D341Med (cell line): ENCODE measurements around the gene GRPR.
A peak's percentile ranks its signal among the peaks of the same experiment; 100 is the strongest.

ENCODE experiments used
- DNase-seq: peaks from one replicate; pipeline ENCODE4 v3.0.0; 2012; ENCODE audit warnings: low spot score

The GRPR gene

GRCh38 chrX:16123222-16123786, at the start of gene GRPR:
GRPR (plus strand) TSS chrX:16123565; CDS start chrX:16123954, 389 bp downstream.
- DNase-seq: peak; percentile 64

GRCh38 chrX:16075087-16075486, 48.3 kb upstream of the GRPR start:
- no peak for DNase-seq

DNA sequence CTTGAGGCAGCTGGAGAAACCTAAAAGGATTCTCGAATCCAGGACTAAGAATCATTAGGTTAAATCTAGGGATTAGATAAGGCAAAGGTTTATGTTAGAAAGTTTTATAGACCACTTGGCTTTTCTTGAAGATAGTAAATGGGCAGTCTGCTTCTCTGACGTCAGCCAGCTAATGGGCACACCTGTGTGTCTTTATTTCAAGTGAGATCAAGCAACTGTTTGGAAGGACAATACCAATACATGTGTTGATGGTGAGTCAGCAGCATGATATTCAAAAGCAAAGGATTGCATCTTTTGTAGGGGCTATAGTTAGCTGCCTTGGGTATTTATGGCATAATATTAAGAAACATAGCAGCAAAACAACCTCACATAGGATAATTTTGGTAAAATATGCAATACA, 46.5 kb upstream of the GRPR start:
- no peak for DNase-seq

DNA sequence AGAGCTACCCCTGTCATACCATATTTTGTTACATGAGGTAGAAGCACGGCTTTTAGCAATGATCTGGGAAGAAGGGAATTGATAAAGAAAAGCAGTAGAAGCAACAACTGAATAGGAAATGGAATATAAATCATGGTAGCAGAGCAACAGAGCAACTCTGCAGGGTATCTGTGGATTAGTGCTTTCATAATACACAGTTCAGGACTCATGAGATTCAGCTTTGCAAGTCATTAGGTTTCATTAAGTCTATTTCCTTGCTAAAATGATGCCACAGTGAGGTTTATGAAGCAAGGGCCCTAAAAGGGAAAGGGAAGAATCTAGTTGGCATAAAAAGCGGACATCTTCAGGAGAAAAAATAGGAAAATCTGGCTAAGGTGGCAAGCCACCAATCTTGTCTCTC, 45.6 kb upstream of the GRPR start:
- no peak for DNase-seq

DNA sequence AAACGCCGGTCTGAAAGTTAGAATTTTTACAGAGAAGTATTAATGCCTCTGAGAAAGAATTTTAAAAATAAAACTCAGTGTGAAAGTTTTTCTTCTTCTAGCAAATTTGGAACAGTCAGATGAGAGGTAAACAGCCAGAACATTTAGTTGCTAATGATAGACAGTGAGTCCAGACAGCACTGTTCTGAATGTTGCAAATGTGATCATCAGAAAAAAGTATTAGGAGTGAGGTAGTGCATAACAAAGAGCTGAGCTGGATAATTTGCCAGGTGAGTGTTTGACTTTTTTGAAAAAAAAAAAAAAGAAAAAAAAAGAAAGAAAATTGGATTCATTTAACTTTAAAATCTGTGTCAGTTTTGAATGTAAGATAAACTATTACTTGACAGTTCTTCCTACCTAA, 42.0 kb upstream of the GRPR start:
- DNase-seq: no peak

- DNase-seq: no peak
Observed at GRCh38 chrX:16082470-16083085, 40.8 kb upstream of the GRPR start.

- no peak for DNase-seq
Observed at GRCh38 chrX:16087076-16087475, 36.3 kb upstream of the GRPR start.

DNA sequence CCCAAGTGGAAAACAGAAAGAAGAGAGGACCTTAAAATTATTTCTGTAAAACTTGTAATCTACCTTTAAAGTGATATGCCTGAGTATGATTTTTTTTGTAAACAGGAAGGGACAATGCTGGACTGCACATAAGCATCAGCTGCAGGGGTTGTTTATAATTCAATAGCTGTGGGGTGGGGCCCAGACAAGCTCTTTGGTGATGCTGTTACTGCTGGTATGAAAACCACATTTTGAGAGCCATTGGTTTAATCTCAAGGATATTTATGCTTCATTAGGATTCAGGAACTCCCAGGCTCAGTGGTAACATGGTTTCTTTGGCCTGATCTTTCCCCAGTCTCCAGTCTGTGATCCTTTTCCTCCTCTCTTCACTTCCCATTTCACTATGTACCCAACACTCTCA, 34.3 kb upstream of the GRPR start:
- no peak for DNase-seq

GRCh38 chrX:16096141-16096540, 27.2 kb upstream of the GRPR start:
- DNase-seq: no peak

DNA sequence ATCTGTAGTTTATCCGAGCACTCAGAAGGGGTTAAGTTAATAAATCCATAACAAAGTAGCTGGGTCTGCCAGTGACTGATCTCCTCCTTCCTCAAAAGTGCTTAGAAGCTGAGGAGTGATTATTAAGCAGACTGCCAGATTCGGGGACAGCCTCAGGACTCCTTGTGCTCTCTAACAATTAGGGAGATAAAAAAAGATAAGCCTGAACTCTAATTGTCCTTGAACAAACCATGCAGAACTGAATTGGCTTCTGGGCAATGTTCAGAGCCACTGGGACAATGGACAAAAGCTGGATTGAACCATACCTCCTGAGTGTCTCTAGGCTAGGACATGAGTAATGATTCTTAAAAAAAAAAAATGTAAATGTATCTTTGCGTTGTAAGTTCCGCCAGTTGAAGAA, 22.7 kb upstream of the GRPR start:
- peak; percentile 29 for DNase-seq

DNA sequence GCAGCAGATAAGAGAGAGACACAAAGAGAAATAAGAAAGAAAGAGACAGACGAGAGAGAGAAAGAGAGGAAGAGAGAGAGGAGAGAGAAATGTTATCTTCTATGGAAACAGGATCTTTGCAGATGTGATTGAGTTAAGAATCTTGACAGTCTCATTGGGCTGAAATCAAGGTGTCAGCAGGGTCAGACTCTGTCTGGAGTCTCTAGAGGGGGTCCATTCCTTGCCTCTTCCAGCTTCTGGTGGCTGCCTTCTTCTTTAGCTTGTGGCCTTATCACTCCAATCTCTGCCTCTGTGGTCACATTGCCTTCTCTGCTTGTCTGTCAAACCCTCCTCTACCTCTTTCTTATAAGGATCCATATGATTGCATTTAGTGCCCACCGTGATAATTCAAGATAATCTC, 21.8 kb upstream of the GRPR start:
- no peak for DNase-seq

GRCh38 chrX:16103625-16104024, 19.7 kb upstream of the GRPR start:
- DNase-seq: no peak

DNA sequence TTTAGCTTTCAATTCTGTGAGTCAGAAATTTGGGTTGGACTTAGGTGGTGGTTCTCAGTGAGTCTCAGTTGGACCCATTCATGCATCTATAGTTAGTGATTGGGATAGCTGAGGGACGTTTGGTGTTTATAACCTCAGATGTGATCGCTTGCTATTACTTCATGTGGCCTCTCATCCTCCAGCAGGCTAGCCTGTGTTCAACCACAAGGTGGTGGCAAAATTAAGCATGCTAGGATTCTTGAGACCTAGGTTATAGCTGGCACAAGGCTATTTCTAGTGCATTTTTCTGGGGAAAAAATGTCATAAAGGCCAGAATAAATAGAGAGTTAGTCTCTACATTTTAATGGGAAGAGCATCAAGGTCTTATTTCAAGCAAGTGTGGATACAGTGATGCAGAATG, 10.9 kb upstream of the GRPR start:
- DNase-seq: no peak

- DNase-seq: no peak
Observed at GRCh38 chrX:16113978-16114565, 9.3 kb upstream of the GRPR start.

DNA sequence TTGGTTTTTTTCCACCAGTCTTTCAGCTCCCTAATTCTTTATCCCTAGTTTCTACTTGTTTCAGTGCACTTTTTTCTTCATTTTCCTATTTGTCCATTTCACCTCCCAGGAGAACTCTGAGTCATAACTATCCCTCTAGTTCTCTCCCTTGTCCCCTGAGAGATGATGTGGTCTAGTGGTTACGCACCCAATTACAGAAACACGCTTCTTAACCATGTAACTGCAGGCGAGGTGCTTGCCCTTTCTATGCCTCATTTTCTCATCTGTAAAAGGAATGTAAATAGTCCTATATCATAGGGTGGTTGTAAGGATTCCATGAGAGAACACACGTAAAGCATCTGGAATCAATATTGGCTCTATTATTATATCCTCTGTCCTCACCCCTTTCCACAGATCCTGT, 8.8 kb upstream of the GRPR start:
- no peak for DNase-seq

DNA sequence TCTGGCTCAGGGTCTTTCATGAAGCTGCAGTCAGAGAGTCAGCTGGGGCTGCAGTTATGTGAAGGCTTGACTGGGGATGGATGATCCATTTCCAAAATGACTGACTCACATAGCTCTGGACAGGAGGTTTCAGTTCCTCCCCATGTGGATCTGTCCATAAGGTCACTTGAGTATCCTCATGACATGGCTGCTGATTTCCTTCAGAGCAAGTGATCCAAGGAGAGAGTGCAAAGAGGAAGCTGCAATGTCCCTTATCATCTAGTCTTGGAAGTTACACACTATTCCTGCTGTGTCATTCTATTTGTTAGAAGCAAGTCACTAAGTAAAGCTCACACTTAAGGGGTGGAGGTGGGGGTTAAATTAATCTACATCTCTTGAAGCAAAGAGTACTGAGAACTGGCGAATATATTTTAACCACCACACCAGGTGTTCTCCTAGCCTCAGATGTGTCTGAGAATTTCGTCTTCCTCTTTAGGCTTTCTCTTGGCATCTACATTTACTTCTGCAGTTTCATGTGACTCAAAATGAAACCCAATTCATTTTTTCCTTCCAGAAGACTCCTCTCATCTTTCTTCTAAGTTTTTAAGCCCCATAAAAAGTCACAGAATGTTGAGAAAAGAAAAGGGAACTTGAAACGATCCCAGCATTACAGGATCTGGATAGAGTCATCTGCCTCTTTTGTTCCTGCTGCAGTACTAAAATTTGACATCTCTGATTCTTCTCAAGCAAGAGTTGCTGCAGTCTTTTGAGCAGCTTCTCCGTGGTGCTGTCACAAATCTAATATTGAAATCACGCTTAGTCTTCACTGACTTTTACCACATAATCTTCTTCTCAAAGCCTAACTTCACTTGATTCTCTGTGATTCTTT, 3.8 kb upstream of the GRPR start:
- no peak for DNase-seq

DNA sequence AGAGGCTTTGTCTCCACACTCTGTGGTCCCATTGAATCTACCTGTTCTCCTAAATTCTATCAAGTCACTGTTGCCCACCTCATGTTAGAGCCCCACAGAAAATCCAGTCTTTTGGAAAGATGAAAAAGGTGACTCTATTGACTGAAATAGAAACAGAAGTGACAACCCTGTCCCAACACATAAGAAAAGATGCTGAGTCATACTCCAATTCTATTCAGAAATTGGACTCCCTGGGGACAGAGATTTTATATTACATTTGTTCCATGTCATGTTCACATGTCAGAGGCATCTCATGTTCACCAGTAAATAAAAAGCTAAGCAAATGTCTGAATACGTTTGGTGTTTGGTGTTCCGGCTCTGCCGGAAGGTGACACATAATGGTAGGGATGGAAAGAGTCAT, 2.9 kb upstream of the GRPR start:
- DNase-seq: no peak

DNA sequence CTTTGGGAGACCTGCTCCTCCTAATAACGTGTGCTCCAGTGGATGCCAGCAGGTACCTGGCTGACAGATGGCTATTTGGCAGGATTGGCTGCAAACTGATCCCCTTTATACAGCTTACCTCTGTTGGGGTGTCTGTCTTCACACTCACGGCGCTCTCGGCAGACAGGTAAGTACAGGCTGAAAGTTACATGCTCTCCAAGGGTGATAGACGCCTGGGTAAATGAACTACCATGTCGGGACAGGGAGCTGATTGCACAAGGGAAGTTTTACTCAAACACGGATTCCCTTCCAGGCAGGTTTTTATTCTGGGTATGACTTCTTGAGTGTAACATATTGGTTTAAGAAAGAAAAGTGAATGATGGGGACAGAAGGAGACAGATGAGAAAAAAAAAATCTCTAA, 836 bp downstream of the GRPR start:
- no peak for DNase-seq

GRCh38 chrX:16125520-16126149, 2.3 kb downstream of the GRPR start:
- DNase-seq: no peak

DNA sequence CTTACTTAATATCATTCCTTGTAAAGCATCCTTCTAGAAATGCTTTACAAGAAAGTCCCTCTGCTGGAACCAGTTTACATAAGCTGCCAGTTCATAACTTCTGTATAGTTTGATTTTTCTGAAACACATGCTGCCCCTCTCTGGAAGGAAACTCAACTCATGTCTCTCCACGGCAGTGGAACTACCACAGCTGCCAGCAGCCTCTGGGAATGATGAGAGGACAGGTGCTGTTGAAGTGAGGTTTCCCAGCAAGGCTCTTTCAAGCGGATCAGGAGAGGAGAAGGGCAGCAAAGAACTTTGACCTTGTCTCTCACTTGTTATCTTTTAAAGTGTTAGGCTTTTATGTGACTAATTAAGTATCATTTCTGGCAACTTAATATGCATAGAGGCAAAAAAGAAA, 7.3 kb downstream of the GRPR start:
- DNase-seq: no peak

DNA sequence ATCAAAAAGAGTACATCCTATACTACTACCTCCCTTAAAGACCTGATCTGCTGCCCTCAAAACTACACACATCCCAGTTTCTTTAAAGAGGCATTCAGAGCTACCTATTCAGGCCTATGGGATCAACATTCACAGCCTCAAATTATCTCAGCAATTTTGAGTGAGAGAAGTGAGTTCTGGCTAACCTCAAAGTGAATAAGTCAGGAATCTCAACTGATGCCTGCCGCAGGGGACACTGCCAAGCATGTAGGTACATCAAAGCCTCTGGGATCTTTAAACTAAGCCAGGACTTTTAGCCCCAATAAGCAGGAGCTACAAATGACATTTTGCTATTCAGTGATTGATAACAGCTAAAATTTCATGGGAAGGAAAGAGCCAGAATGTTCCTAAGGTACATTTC, 11.6 kb downstream of the GRPR start:
- no peak for DNase-seq

GRCh38 chrX:16136080-16136479, 12.7 kb downstream of the GRPR start:
- DNase-seq: no peak
